ENCODE results near the gene DAW1.
A peak's percentile ranks its signal among the peaks of the same experiment; 100 is the strongest.

The DAW1 gene

DNA sequence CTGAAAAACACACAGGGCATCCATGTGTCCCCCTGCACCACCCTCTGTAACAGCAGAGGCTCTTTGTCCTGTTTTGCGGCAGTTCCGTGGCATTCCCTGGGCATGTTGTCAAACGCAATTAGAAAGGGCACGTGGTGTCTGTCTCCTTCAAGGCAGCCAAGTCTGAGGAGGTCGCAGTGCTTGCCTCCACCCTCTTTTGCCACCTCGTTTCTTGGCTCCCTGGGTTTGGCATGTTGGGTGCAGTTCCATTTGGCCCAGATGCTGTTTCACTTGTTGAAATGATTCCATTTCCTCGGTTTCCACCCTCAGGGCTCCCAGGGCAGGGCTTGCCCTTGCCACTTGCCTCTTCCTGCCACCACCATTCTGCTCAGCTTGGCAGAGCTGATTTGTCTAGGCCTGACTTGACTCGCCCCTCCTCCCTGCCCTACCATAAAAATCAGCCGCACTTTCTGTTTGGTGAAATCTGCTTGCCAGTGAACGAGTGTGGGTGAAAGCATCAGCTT, 45.4 kb upstream of the DAW1 start:
- H3K4me3 ChIP-seq (replicated peaks; ENCODE audit: insufficient read depth, low read length) = no peak overlapping the region
- H3K27me3 ChIP-seq (ENCODE audit: insufficient read depth, poor library complexity, severe bottlenecking) = no peaks in the 10 kb centered on the region
- DNase-seq (ENCODE audit: low read depth in 1 of 2, low spot score in 1 of 2) = no peak
- no peak overlapping the region for H3K27ac ChIP-seq (replicated peaks)
- TF ChIP-seq POLR2AphosphoS5 (IDR thresholded peaks at IDR 0.05; ENCODE audit: low read depth) (no peak), GABPA (IDR thresholded peaks at IDR 0.05; ENCODE audit: low read depth) (no peak), SPI1 (IDR thresholded peaks at IDR 0.05; ENCODE audit: borderline replicate concordance, low read depth) (no peak)
- TF ChIP-seq, protein P1, sequence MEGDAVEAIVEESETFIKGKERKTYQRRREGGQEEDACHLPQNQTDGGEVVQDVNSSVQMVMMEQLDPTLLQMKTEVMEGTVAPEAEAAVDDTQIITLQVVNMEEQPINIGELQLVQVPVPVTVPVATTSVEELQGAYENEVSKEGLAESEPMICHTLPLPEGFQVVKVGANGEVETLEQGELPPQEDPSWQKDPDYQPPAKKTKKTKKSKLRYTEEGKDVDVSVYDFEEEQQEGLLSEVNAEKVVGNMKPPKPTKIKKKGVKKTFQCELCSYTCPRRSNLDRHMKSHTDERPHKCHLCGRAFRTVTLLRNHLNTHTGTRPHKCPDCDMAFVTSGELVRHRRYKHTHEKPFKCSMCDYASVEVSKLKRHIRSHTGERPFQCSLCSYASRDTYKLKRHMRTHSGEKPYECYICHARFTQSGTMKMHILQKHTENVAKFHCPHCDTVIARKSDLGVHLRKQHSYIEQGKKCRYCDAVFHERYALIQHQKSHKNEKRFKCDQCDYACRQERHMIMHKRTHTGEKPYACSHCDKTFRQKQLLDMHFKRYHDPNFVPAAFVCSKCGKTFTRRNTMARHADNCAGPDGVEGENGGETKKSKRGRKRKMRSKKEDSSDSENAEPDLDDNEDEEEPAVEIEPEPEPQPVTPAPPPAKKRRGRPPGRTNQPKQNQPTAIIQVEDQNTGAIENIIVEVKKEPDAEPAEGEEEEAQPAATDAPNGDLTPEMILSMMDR (IDR thresholded peaks at IDR 0.05; ENCODE audit: insufficient read depth, low read length) = no peak
- TF ChIP-seq, protein P2, sequence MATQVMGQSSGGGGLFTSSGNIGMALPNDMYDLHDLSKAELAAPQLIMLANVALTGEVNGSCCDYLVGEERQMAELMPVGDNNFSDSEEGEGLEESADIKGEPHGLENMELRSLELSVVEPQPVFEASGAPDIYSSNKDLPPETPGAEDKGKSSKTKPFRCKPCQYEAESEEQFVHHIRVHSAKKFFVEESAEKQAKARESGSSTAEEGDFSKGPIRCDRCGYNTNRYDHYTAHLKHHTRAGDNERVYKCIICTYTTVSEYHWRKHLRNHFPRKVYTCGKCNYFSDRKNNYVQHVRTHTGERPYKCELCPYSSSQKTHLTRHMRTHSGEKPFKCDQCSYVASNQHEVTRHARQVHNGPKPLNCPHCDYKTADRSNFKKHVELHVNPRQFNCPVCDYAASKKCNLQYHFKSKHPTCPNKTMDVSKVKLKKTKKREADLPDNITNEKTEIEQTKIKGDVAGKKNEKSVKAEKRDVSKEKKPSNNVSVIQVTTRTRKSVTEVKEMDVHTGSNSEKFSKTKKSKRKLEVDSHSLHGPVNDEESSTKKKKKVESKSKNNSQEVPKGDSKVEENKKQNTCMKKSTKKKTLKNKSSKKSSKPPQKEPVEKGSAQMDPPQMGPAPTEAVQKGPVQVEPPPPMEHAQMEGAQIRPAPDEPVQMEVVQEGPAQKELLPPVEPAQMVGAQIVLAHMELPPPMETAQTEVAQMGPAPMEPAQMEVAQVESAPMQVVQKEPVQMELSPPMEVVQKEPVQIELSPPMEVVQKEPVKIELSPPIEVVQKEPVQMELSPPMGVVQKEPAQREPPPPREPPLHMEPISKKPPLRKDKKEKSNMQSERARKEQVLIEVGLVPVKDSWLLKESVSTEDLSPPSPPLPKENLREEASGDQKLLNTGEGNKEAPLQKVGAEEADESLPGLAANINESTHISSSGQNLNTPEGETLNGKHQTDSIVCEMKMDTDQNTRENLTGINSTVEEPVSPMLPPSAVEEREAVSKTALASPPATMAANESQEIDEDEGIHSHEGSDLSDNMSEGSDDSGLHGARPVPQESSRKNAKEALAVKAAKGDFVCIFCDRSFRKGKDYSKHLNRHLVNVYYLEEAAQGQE (IDR thresholded peaks at IDR 0.05; ENCODE audit: insufficient replicate concordance, low read depth) = no peak

DNA sequence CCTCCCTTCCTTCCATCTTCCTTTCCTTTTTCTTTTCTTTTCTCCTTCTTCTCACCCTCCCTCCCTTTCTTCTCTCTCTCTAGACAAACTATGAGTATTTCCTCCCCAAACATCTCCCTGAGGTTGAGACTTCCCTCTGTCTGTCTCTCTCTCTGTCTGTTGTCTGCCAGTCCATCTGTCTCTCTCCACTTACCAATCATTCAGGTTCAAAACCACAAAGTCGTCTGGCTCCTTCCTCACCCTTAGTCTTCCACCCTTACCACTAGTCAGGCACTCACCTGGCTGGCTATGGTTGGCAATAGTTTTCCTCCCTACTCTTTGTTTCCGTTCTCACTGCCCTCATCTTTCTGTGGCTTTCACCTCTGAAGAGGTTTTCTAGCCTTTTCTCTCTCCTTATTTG, 44.9 kb upstream of the DAW1 start:
- Histone ChIP-seq H3K4me3 (replicated peaks; ENCODE audit: insufficient read depth, low read length) (no peak overlapping the region), H3K27ac (replicated peaks) (no peak overlapping the region), H3K27me3 (ENCODE audit: insufficient read depth, poor library complexity, severe bottlenecking) (no peaks in the 10 kb centered on the region)
- TF ChIP-seq SPI1 (IDR thresholded peaks at IDR 0.05; ENCODE audit: borderline replicate concordance, low read depth) (no peak), POLR2AphosphoS5 (IDR thresholded peaks at IDR 0.05; ENCODE audit: low read depth) (no peak), GABPA (IDR thresholded peaks at IDR 0.05; ENCODE audit: low read depth) (no peak)
- TF ChIP-seq, protein P2 (IDR thresholded peaks at IDR 0.05; ENCODE audit: insufficient replicate concordance, low read depth) = no peak
- TF ChIP-seq, protein P1 (IDR thresholded peaks at IDR 0.05; ENCODE audit: insufficient read depth, low read length) = no peak
- DNase-seq (ENCODE audit: low read depth in 1 of 2, low spot score in 1 of 2) = no peak

DNA sequence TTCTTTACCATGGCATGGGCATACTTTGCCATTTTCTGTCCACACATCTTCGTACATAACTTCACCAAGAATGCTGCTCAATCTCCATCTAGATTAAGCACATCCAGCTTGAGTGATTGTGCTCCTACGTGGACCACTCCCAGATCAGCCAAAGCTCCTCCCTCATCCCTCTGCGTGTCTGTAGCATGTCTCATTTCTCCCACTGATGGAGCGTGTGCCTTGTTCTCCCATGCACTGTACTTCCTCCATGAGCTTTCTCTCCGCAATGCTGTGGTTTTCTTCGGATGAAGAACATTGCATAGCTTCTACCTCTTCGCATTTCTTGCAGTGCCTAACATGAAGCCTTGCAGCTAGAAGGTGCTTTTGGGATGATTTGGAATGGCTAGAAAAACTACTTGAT, 44.3 kb upstream of the DAW1 start:
- peak in 1 of 2 experiments; percentile 63 for DNase-seq (ENCODE audit: low read depth in 1 of 2, low spot score in 1 of 2)
- TF ChIP-seq GABPA (IDR thresholded peaks at IDR 0.05; ENCODE audit: low read depth) = no peak
- TF ChIP-seq SPI1 (IDR thresholded peaks at IDR 0.05; ENCODE audit: borderline replicate concordance, low read depth) = no peak
- TF ChIP-seq, protein P1 (IDR thresholded peaks at IDR 0.05; ENCODE audit: insufficient read depth, low read length) = no peak
- TF ChIP-seq POLR2AphosphoS5 (IDR thresholded peaks at IDR 0.05; ENCODE audit: low read depth) = no peak
- TF ChIP-seq, protein P2 (IDR thresholded peaks at IDR 0.05; ENCODE audit: insufficient replicate concordance, low read depth) = no peak
- Histone ChIP-seq H3K27ac (replicated peaks) (no peak overlapping the region), H3K4me3 (replicated peaks; ENCODE audit: insufficient read depth, low read length) (no peak overlapping the region), H3K27me3 (ENCODE audit: insufficient read depth, poor library complexity, severe bottlenecking) (no peaks in the 10 kb centered on the region)

Data from HL-60 (cell line).